K562 (cell line): Measurements from ENCODE around the gene RND1. TPM values are rescaled to one million over a fixed set of nuclear protein-coding genes. Genes with fewer than 3 reads are reported as not detected.

ENCODE experiments used
- ATAC-seq: fragments of 200-7000 bp; cut with Tn5 transposase; 3 replicates; pipeline ENCODE4 v1.9.1; 2020; ENCODE audit warnings: moderate library complexity
- BruUV-seq: library from RNA; stranded (reverse); fragments of 400-500 nt; replicated peaks from 2 replicates; lab custom pipeline; 2021; lab: Mats Ljungman, UMichigan
- CTCF ChIA-PET: fragments of 300-600 bp; formaldehyde crosslinking; extraction: SDS; loops from one replicate; lab custom pipeline; 2021; ENCODE audit warnings: low intra/inter-chr PET ratio; lab: Yijun Ruan, JAX
- POLR2A ChIA-PET: fragments of 300-600, 350-650 bp; sonication (Branson Sonifier 250); formaldehyde crosslinking; extraction: SDS; loops from one replicate; lab custom pipeline; 2021; ENCODE audit warnings: antibody characterized with exemption, inconsistent platforms; lab: Yijun Ruan, JAX
- DNase-seq, 4 experiments: peaks; one replicate each; pipeline versions ENCODE4 v3.0.0 to v3.0.0-alpha.2; 2011 to 2018; ENCODE audit warnings: low spot score in 3 of 4, mixed read lengths in 3 of 4; ENCODE audit errors: extremely low read depth in 1 of 4
- FAIRE-seq: peaks from 2 replicates; lab custom pipeline; 2011; peaks lifted over from hg19 to GRCh38; lab: Jason Lieb, UNC
- H2AFZ ChIP-seq: 2 replicates; pipeline ENCODE4 v1.6.0; 2011; ENCODE audit warnings: low read depth, low read length, control low read depth, inconsistent platforms
- H3K27ac ChIP-seq: fragments of 200-600 bp; 3 replicates; pipeline ENCODE4 v1.8.0; 2011; ENCODE audit warnings: low read depth, mild to moderate bottlenecking, control low read depth, inconsistent platforms, low read length, moderate library complexity, mixed read lengths; ENCODE audit errors: extremely low read depth
- H3K27me3 ChIP-seq, 2 experiments: fragments of 300-600 bp in 1 of 2; 2 replicates in 1 of 2; 3 replicates in 1 of 2; pipeline versions ENCODE4 v1.6.0 to v1.8.0; 2011; ENCODE audit warnings: inconsistent platforms in 2 of 2, low read length in 2 of 2, mild to moderate bottlenecking in 1 of 2, mixed read lengths in 1 of 2, moderate library complexity in 1 of 2; ENCODE audit not compliant: control insufficient read depth in 2 of 2, insufficient read depth in 2 of 2
- H3K36me3 ChIP-seq: fragments of 300-600 bp; 3 replicates; pipeline ENCODE4 v1.8.0; 2011; ENCODE audit warnings: mild to moderate bottlenecking, low read length, inconsistent platforms; ENCODE audit not compliant: control insufficient read depth, insufficient read depth
- H3K4me1 ChIP-seq, 2 experiments: fragments of 200-600 bp in 1 of 2; replicated peaks in 1 of 2; 2 replicates in 1 of 2; 3 replicates in 1 of 2; pipeline versions ENCODE4 v1.5.1 to v1.8.0; 2011; ENCODE audit warnings: inconsistent platforms in 2 of 2, low read length in 2 of 2, mild to moderate bottlenecking in 1 of 2, mixed read lengths in 1 of 2, moderate library complexity in 1 of 2; ENCODE audit not compliant: control insufficient read depth in 2 of 2, insufficient read depth in 2 of 2
- H3K4me2 ChIP-seq: 2 replicates; pipeline ENCODE4 v1.6.1; 2011; ENCODE audit warnings: low read length, control low read depth, inconsistent platforms, mixed read lengths; ENCODE audit not compliant: insufficient read depth
- H3K4me3 ChIP-seq: fragments of 200-600 bp; sonication (generic), shearing (Covaris generic); 2 replicates; pipeline ENCODE4 v1.5.1; 2016; ENCODE audit warnings: control low read depth, inconsistent platforms
- H3K79me2 ChIP-seq: fragments of 200-600 bp; 3 replicates; pipeline ENCODE4 v1.8.0; 2011; ENCODE audit warnings: low read length, inconsistent platforms; ENCODE audit not compliant: control insufficient read depth, insufficient read depth
- H3K9ac ChIP-seq, 2 experiments: 2 replicates each; pipeline versions ENCODE4 v1.6.0 to v1.6.1; 2011; ENCODE audit warnings: low read depth in 2 of 2, low read length in 2 of 2, control low read depth in 1 of 2, inconsistent platforms in 1 of 2, mild to moderate bottlenecking in 1 of 2, mixed read lengths in 1 of 2; ENCODE audit not compliant: insufficient read depth in 1 of 2
- H3K9me1 ChIP-seq: one replicate; pipeline ENCODE4 v1.6.0; 2011; ENCODE audit warnings: inconsistent platforms, mild to moderate bottlenecking, low read length, moderate library complexity; ENCODE audit not compliant: control insufficient read depth, insufficient read depth
- H3K9me3 ChIP-seq: replicated peaks from 2 replicates; pipeline ENCODE4 v1.5.1; 2011; ENCODE audit warnings: low read depth, low read length, inconsistent platforms; ENCODE audit not compliant: control insufficient read depth, insufficient read depth
- H4K20me1 ChIP-seq: replicated peaks from 2 replicates; pipeline ENCODE4 v1.6.1; 2011; ENCODE audit warnings: low read length, inconsistent platforms, mixed read lengths; ENCODE audit not compliant: control insufficient read depth, insufficient read depth
- CBFA2T2 ChIP-seq: fragments of 450-650 bp; conservative IDR thresholded peaks from 2 replicates; pipeline ENCODE4 v1.6.1; 2017; ENCODE audit warnings: mild to moderate bottlenecking
- JUNB ChIP-seq: fragments of 450-650 bp; formaldehyde crosslinking; conservative IDR thresholded peaks from 2 replicates; pipeline ENCODE4 v1.4.0; 2020; ENCODE audit warnings: mild to moderate bottlenecking
- RAD51 ChIP-seq: fragments of 450-650 bp; IDR thresholded peaks from 2 replicates; pipeline ENCODE4 v1.7.1; 2016; ENCODE audit warnings: low read depth, mild to moderate bottlenecking, borderline replicate concordance
- ZKSCAN3 ChIP-seq: fragments of 250-450 bp; sonication (Bioruptor Pico); IDR thresholded peaks from 2 replicates; pipeline ENCODE4 v1.4.0; 2020
- WGBS: fragments of 100-300 bp; shearing (Covaris generic); methylation state at CpG from one replicate; pipeline ENCODE4 v1.1.6; 2016; ENCODE audit warnings: low coverage, mixed read lengths; ENCODE audit not compliant: insufficient coverage; ENCODE audit errors: missing lambda C conversion rate; 5-methylcytosine and 5-hydroxymethylcytosine counted together
- in situ Hi-C: fragments of 300-500 bp; cut with MboI; formaldehyde crosslinking; loops from 4 replicates; pipeline ENCODE4 v1.15.0; 2018; ENCODE audit warnings: inconsistent platforms, mixed read lengths
- intact Hi-C: fragments of 100-400 bp; cut with micrococcal nuclease; formaldehyde crosslinking; loops from 2 replicates; pipeline ENCODE4 v1.14.2; 2022
- polyA plus RNA-seq, 8 experiments: library from polyadenylated mRNA; depleted of rRNA in 4 of 8; stranded (reverse) in 5 of 8; unstranded in 3 of 8; fragments of >200 nt; fragmentation: Nextera tagmentation in 2 of 8; fragmentation: Illumina TruSeq in 1 of 8; extraction: Ambion mirVana in 2 of 8; extraction: Trizol in 1 of 8; gene quantifications; 2 replicates each; pipeline versions ENCODE4 v1.2.1 to v1.2.3, GENCODE V29; 2011 to 2014; ENCODE audit warnings: inconsistent platforms in 1 of 8, missing spikeins in 1 of 8
- total RNA-seq, 7 experiments: library from RNA; depleted of rRNA in 6 of 7; stranded (reverse); fragments of >200 nt in 6 of 7; fragmentation: Illumina TruSeq in 2 of 7; extraction: Trizol in 2 of 7; gene quantifications; 2 replicates each; pipeline versions ENCODE4 v1.2.1 to v1.2.3, GENCODE V29; 2011 to 2021; ENCODE audit warnings: low replicate concordance in 1 of 7
- TF ChIP-seq, protein P1 (sequence below): sonication (generic); formaldehyde crosslinking; IDR thresholded peaks from 2 replicates; pipeline ENCODE4 v1.5.0; 2020; ENCODE audit warnings: missing genetic modification reagents
- TF ChIP-seq, protein P2 (sequence below): IDR thresholded peaks from 3 replicates; pipeline ENCODE4 v1.6.1; 2011; ENCODE audit warnings: borderline replicate concordance, mild to moderate bottlenecking; ENCODE audit not compliant: insufficient read length, insufficient read depth
- TF ChIP-seq, protein P3 (sequence below): fragments of 450-650 bp; formaldehyde crosslinking; IDR thresholded peaks from 2 replicates; pipeline ENCODE4 v1.4.0; 2020; ENCODE audit warnings: mild to moderate bottlenecking, mixed read lengths
- TF ChIP-seq, protein P4 (sequence below): sonication (generic); formaldehyde crosslinking; IDR thresholded peaks from 2 replicates; pipeline ENCODE4 v1.8.0; 2022; ENCODE audit warnings: mild to moderate bottlenecking, missing genetic modification reagents

Gene RND1
- total and polyA plus RNA-seq, 9 of the 15 experiments (the other 6 are each of a cell fraction or from before 2014, with no cell fraction given), result 0.18 to 0.78 (median 0.58) TPM; not detected in 2

DNA sequence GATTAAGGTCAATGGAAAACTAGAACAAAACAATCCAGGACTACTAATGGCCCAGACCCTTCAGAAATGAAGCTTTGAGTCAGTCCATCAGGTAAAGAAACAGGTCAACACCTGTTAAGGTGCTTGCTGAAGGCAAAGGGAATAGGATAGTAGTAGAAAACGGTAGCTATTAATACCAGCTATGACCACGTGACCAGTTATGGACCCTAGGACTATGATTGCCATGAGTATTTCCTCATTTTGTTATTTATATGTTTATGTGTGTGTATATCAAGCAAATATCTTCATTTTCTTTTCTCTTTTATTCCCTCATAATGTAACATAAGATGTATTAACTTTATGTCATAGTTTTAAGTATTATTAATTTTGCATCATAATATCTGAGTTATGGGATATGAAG, 34.0 kb upstream of the RND1 start:
- Histone ChIP-seq H3K27me3 (peaks cover 2 to 24% of the 10 kb centered on the region in 2 experiments; a peak in 3 of 5 replicates), H4K20me1 (no peaks in the 10 kb centered on the region), H2AFZ (no peak overlapping the region), H3K36me3 (no peaks in the 10 kb centered on the region), H3K27ac (no peak overlapping the region), H3K9ac (no peak overlapping the region), H3K4me2 (no peak overlapping the region), H3K4me1 (no peaks in the 10 kb centered on the region; a peak in 1 of 5 replicates), H3K9me3 (no peaks in the 10 kb centered on the region), H3K4me3 (no peak overlapping the region), H3K79me2 (no peaks in the 10 kb centered on the region), H3K9me1 (no peaks in the 10 kb centered on the region)
- in situ Hi-C loops (no loop called here), intact Hi-C loops (no loop called here)
- no TSS peak for BruUV-seq
- CTCF ChIA-PET, result interaction anchor here (0.6 kb wide), 1 partner anchor 9 kb away, joined by 4 read pairs; no protein-coding TSS in a partner anchor
- DNase-seq, result no peak
- TF ChIP-seq ZKSCAN3 (CRISPR knock-in tag), result no peak
- no peak for TF ChIP-seq JUNB (CRISPR knock-in tag)
- TF ChIP-seq RAD51, result peak; percentile 66
- TF ChIP-seq, protein P1, sequence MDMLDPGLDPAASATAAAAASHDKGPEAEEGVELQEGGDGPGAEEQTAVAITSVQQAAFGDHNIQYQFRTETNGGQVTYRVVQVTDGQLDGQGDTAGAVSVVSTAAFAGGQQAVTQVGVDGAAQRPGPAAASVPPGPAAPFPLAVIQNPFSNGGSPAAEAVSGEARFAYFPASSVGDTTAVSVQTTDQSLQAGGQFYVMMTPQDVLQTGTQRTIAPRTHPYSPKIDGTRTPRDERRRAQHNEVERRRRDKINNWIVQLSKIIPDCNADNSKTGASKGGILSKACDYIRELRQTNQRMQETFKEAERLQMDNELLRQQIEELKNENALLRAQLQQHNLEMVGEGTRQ (CRISPR knock-in tag), result peak; percentile 42; the same call in 1 of the 2 replicates
- peak; percentile 24; the same call in 1 of the 2 replicates for TF ChIP-seq CBFA2T2
- TF ChIP-seq, protein P2, sequence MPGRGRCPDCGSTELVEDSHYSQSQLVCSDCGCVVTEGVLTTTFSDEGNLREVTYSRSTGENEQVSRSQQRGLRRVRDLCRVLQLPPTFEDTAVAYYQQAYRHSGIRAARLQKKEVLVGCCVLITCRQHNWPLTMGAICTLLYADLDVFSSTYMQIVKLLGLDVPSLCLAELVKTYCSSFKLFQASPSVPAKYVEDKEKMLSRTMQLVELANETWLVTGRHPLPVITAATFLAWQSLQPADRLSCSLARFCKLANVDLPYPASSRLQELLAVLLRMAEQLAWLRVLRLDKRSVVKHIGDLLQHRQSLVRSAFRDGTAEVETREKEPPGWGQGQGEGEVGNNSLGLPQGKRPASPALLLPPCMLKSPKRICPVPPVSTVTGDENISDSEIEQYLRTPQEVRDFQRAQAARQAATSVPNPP, result no peak
- TF ChIP-seq, protein P3, sequence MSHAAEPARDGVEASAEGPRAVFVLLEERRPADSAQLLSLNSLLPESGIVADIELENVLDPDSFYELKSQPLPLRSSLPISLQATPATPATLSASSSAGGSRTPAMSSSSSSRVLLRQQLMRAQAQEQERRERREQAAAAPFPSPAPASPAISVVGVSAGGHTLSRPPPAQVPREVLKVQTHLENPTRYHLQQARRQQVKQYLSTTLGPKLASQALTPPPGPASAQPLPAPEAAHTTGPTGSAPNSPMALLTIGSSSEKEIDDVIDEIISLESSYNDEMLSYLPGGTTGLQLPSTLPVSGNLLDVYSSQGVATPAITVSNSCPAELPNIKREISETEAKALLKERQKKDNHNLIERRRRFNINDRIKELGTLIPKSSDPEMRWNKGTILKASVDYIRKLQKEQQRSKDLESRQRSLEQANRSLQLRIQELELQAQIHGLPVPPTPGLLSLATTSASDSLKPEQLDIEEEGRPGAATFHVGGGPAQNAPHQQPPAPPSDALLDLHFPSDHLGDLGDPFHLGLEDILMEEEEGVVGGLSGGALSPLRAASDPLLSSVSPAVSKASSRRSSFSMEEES (CRISPR knock-in tag), result peak; percentile 71
- TF ChIP-seq, protein P4, sequence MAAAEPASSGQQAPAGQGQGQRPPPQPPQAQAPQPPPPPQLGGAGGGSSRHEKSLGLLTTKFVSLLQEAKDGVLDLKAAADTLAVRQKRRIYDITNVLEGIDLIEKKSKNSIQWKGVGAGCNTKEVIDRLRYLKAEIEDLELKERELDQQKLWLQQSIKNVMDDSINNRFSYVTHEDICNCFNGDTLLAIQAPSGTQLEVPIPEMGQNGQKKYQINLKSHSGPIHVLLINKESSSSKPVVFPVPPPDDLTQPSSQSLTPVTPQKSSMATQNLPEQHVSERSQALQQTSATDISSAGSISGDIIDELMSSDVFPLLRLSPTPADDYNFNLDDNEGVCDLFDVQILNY (CRISPR knock-in tag), result no peak
- POLR2A ChIA-PET, result interaction anchor here (0.6 to 1.2 kb wide), 2 partner anchors 14 to 44 kb away, joined by 3 to 4 read pairs; no protein-coding TSS in a partner anchor
- 0% methylated on average over 2 of the region's 2 CpGs for WGBS
- FAIRE-seq, result no peak
- no peak for ATAC-seq
